GM12878 (cell line): ENCODE measurements around the gene BEND7. TPM values are rescaled to one million over a fixed set of nuclear protein-coding genes. Genes with fewer than 3 reads are reported as not detected.

Experiments
- ATAC-seq: fragments of 200-7000 bp; cut with Tn5 transposase; 3 replicates; pipeline ENCODE4 v1.9.1; 2020; ENCODE audit warnings: mild to moderate bottlenecking, moderate library complexity
- BruUV-seq: library from RNA; stranded (reverse); fragments of 400-500 nt; replicated peaks from 2 replicates; lab custom pipeline; 2021; lab: Mats Ljungman, UMichigan
- CTCF ChIA-PET: fragments of 300-600 bp; sonication (Branson Sonifier 250); formaldehyde crosslinking; extraction: SDS; loops from one replicate; lab custom pipeline; 2021; ENCODE audit warnings: inconsistent platforms; lab: Yijun Ruan, JAX
- POLR2A ChIA-PET: fragments of 350-600 bp; formaldehyde crosslinking; extraction: SDS; loops from one replicate; lab custom pipeline; 2021; ENCODE audit warnings: inconsistent platforms; lab: Charles Lee
- RAD21 ChIA-PET: fragments of 300-600 bp; sonication (Branson Sonifier 250); formaldehyde crosslinking; loops from one replicate; lab custom pipeline; 2023; ENCODE audit warnings: antibody characterized with exemption; ENCODE audit not compliant: unreplicated experiment; lab: Charles Lee
- SMC1A ChIA-PET: fragments of 300-600 bp; sonication (Branson Sonifier 250); formaldehyde crosslinking; loops from one replicate; lab custom pipeline; 2023; ENCODE audit not compliant: unreplicated experiment, uncharacterized antibody; lab: Charles Lee
- DNase-seq: peaks from one replicate; pipeline ENCODE4 v3.0.0-alpha.2; 2011; ENCODE audit warnings: low read depth, low spot score
- FAIRE-seq: peaks from 3 replicates; lab custom pipeline; 2011; peaks lifted over from hg19 to GRCh38; lab: Jason Lieb, UNC
- H2AFZ ChIP-seq: 2 replicates; pipeline ENCODE4 v1.6.0; 2011; ENCODE audit warnings: low read depth, low read length, control low read depth; ENCODE audit not compliant: control insufficient read depth
- H3K27ac ChIP-seq: 2 replicates; pipeline ENCODE4 v1.5.1; 2011; ENCODE audit warnings: control low read depth; ENCODE audit not compliant: control insufficient read depth, insufficient read depth
- H3K27me3 ChIP-seq, 2 experiments: replicated peaks in 1 of 2; 2 replicates each; pipeline versions ENCODE4 v1.6.0 to v1.6.1; 2011; ENCODE audit warnings: low read length in 1 of 2; ENCODE audit not compliant: control insufficient read depth in 2 of 2, insufficient read depth in 2 of 2
- H3K36me3 ChIP-seq, 2 experiments: 2 replicates each; pipeline ENCODE4 v1.5.1; 2011; ENCODE audit warnings: low read length in 1 of 2; ENCODE audit not compliant: control insufficient read depth in 2 of 2, insufficient read depth in 2 of 2
- H3K4me1 ChIP-seq: 2 replicates; pipeline ENCODE4 v1.6.1; 2011; ENCODE audit warnings: mild to moderate bottlenecking, low read length, moderate library complexity, mixed read lengths; ENCODE audit not compliant: control insufficient read depth, insufficient read depth
- H3K4me2 ChIP-seq: 2 replicates; pipeline ENCODE4 v1.6.0; 2011; ENCODE audit warnings: control low read depth; ENCODE audit not compliant: control insufficient read depth, insufficient read depth
- H3K4me3 ChIP-seq: fragments of 200-600 bp; sonication (generic); 2 replicates; pipeline ENCODE4 v1.5.1; 2016
- H3K79me2 ChIP-seq: 2 replicates; pipeline ENCODE4 v1.6.0; 2011; ENCODE audit warnings: low read length; ENCODE audit not compliant: control insufficient read depth, insufficient read depth
- H3K9ac ChIP-seq: 2 replicates; pipeline ENCODE4 v1.8.0; 2011; ENCODE audit warnings: low read length, control low read depth, mixed read lengths; ENCODE audit not compliant: control insufficient read depth, insufficient read depth
- H3K9me3 ChIP-seq: replicated peaks from 3 replicates; pipeline ENCODE4 v1.5.1; 2011; ENCODE audit warnings: mild to moderate bottlenecking, low read length; ENCODE audit not compliant: control insufficient read depth, insufficient read depth
- H4K20me1 ChIP-seq: 2 replicates; pipeline ENCODE4 v1.6.0; 2011; ENCODE audit not compliant: control insufficient read depth, insufficient read depth
- CHD4 ChIP-seq: fragments of 200-600 bp; sonication (generic); IDR thresholded peaks from 2 replicates; pipeline ENCODE4 v1.6.1; 2016; ENCODE audit warnings: mild to moderate bottlenecking
- MEF2B ChIP-seq: fragments of 450-650 bp; IDR thresholded peaks from 2 replicates; pipeline ENCODE4 v1.6.1; 2018; ENCODE audit warnings: mild to moderate bottlenecking, moderate library complexity; ENCODE audit not compliant: partially characterized antibody, poor library complexity, severe bottlenecking
- RAD21 ChIP-seq: IDR thresholded peaks from 2 replicates; pipeline ENCODE4 v1.6.1; 2011; ENCODE audit warnings: mild to moderate bottlenecking, low read depth, low read length, moderate library complexity; ENCODE audit not compliant: insufficient read depth
- RCOR1 ChIP-seq: conservative IDR thresholded peaks from 2 replicates; pipeline ENCODE4 v1.6.1; 2012; ENCODE audit warnings: low read depth, low read length, improper control_type of control experiment
- WGBS: methylation state at CpG from one replicate; pipeline ENCODE4 v1.1.6; 2016; ENCODE audit warnings: low lambda C conversion rate; ENCODE audit not compliant: insufficient replicate concordance, insufficient coverage; ENCODE audit errors: missing lambda C conversion rate; 5-methylcytosine and 5-hydroxymethylcytosine counted together
- in situ Hi-C: fragments of 300-500 bp; cut with MboI; formaldehyde crosslinking; loops from 9 replicates; pipeline ENCODE4 v1.14.3; 2018; ENCODE audit warnings: mixed read lengths
- intact Hi-C: fragments of 100-400 bp; cut with micrococcal nuclease; formaldehyde crosslinking; loops from one replicate; pipeline ENCODE4 v1.14.2; 2022; ENCODE audit not compliant: unreplicated experiment
- polyA plus RNA-seq, 11 experiments: library from polyadenylated mRNA; depleted of rRNA in 4 of 11; unstranded in 6 of 11; stranded (reverse) in 5 of 11; fragments of >200 nt; fragmentation: Nextera tagmentation in 4 of 11; fragmentation: Illumina TruSeq in 1 of 11; extraction: Ambion mirVana in 4 of 11; extraction: Trizol in 1 of 11; gene quantifications; 1 replicate in 1 of 11; 2 replicates in 10 of 11; pipeline versions ENCODE4 v1.2.1 to v1.2.3, GENCODE V29; 2011 to 2016; ENCODE audit warnings: inconsistent platforms in 2 of 11, missing spikeins in 2 of 11, low read depth in 1 of 11
- total RNA-seq, 4 experiments: library from RNA; depleted of rRNA in 3 of 4; stranded (reverse); fragments of >200 nt in 3 of 4; fragmentation: Illumina TruSeq in 1 of 4; extraction: Trizol in 1 of 4; gene quantifications; 2 replicates each; pipeline versions ENCODE4 v1.2.1 to v1.2.3, GENCODE V29; 2013 to 2021
- TF ChIP-seq, protein P1 (sequence below): IDR thresholded peaks from 2 replicates; pipeline ENCODE4 v1.6.1; 2011; ENCODE audit warnings: borderline replicate concordance, low read depth, mild to moderate bottlenecking, moderate library complexity, mixed read lengths, low read length; ENCODE audit not compliant: insufficient read depth; ENCODE audit errors: extremely low read length
- TF ChIP-seq, protein P2 (sequence below): fragments of 450-650 bp; IDR thresholded peaks from 2 replicates; pipeline ENCODE4 v1.6.1; 2018; ENCODE audit warnings: mild to moderate bottlenecking, low read depth, moderate library complexity; ENCODE audit not compliant: partially characterized antibody
- TF ChIP-seq, protein P3 (sequence below): fragments of 450-650 bp; IDR thresholded peaks from 2 replicates; pipeline ENCODE4 v1.6.1; 2017; ENCODE audit warnings: mild to moderate bottlenecking, moderate library complexity
- TF ChIP-seq, protein P4 (sequence below): fragments of 450-650 bp; IDR thresholded peaks from 2 replicates; pipeline ENCODE4 v1.6.1; 2017; ENCODE audit warnings: low read depth, mild to moderate bottlenecking, moderate library complexity

BEND7 gene
- total and polyA plus RNA-seq, 10 of the 15 experiments (the other 5 are each of a cell fraction or from before 2014, with no cell fraction given): not detected

DNA sequence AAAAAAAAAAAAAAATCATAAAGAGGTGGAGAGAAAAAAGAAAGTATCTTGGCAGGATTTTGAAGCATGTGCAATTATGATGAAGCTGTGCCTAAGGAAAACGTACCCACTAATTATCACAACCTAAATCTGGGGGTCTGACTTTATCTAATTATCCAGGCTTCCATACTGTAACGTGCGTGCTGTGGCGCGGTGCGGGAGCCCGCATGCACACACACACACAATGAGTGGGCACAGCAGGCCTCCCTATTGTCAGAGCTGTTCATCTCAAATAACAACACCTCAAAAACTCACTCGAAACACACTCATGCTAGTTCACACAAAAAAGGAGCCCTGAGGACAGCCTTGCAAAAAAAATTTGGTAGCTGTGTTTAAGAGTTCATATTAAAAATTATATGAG lies 31.9 kb downstream of the BEND7 start (continued):
- no peak for TF ChIP-seq RAD21
- TF ChIP-seq RCOR1: no peak
- TF ChIP-seq, all 136 proteins: peak for 0

DNA sequence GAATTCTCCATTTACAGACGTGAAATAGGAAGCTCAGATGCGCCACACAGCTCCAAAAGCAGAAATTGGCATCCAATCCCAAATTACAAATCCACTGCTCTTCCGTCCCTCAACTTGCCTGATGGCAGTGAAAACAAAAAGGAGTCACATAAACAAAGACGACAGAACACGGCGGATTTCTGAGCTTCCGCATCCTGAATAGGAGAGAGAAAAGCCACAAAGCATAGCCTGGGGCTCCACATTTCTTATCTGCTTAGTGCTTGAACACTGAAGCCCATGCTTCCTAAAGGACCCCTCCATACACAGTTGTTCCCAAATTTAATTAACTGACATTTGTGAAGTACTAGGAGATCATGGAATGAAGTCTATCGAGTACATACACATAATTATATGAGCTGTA lies 32.6 kb downstream of the BEND7 start:
- ATAC-seq (no peak), DNase-seq (no peak), FAIRE-seq (no peak)
- no peaks in the 10 kb centered on the region for H3K9me3 ChIP-seq
- no TSS peak for BruUV-seq
- in situ Hi-C loops: no loop called here
- SMC1A ChIA-PET: interaction anchor here (0.6 kb wide), 1 partner anchor 13 kb away, joined by 4 read pairs; no protein-coding TSS in a partner anchor
- TF ChIP-seq CHD4 (no peak), MEF2B (no peak)
- TF ChIP-seq, protein P1, sequence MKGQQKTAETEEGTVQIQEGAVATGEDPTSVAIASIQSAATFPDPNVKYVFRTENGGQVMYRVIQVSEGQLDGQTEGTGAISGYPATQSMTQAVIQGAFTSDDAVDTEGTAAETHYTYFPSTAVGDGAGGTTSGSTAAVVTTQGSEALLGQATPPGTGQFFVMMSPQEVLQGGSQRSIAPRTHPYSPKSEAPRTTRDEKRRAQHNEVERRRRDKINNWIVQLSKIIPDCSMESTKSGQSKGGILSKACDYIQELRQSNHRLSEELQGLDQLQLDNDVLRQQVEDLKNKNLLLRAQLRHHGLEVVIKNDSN: no peak
- TF ChIP-seq, protein P2, sequence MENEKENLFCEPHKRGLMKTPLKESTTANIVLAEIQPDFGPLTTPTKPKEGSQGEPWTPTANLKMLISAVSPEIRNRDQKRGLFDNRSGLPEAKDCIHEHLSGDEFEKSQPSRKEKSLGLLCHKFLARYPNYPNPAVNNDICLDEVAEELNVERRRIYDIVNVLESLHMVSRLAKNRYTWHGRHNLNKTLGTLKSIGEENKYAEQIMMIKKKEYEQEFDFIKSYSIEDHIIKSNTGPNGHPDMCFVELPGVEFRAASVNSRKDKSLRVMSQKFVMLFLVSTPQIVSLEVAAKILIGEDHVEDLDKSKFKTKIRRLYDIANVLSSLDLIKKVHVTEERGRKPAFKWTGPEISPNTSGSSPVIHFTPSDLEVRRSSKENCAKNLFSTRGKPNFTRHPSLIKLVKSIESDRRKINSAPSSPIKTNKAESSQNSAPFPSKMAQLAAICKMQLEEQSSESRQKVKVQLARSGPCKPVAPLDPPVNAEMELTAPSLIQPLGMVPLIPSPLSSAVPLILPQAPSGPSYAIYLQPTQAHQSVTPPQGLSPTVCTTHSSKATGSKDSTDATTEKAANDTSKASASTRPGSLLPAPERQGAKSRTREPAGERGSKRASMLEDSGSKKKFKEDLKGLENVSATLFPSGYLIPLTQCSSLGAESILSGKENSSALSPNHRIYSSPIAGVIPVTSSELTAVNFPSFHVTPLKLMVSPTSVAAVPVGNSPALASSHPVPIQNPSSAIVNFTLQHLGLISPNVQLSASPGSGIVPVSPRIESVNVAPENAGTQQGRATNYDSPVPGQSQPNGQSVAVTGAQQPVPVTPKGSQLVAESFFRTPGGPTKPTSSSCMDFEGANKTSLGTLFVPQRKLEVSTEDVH: no peak
- TF ChIP-seq, protein P3, sequence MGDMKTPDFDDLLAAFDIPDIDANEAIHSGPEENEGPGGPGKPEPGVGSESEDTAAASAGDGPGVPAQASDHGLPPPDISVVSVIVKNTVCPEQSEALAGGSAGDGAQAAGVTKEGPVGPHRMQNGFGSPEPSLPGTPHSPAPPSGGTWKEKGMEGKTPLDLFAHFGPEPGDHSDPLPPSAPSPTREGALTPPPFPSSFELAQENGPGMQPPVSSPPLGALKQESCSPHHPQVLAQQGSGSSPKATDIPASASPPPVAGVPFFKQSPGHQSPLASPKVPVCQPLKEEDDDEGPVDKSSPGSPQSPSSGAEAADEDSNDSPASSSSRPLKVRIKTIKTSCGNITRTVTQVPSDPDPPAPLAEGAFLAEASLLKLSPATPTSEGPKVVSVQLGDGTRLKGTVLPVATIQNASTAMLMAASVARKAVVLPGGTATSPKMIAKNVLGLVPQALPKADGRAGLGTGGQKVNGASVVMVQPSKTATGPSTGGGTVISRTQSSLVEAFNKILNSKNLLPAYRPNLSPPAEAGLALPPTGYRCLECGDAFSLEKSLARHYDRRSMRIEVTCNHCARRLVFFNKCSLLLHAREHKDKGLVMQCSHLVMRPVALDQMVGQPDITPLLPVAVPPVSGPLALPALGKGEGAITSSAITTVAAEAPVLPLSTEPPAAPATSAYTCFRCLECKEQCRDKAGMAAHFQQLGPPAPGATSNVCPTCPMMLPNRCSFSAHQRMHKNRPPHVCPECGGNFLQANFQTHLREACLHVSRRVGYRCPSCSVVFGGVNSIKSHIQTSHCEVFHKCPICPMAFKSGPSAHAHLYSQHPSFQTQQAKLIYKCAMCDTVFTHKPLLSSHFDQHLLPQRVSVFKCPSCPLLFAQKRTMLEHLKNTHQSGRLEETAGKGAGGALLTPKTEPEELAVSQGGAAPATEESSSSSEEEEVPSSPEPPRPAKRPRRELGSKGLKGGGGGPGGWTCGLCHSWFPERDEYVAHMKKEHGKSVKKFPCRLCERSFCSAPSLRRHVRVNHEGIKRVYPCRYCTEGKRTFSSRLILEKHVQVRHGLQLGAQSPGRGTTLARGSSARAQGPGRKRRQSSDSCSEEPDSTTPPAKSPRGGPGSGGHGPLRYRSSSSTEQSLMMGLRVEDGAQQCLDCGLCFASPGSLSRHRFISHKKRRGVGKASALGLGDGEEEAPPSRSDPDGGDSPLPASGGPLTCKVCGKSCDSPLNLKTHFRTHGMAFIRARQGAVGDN: no peak
- TF ChIP-seq, protein P4, sequence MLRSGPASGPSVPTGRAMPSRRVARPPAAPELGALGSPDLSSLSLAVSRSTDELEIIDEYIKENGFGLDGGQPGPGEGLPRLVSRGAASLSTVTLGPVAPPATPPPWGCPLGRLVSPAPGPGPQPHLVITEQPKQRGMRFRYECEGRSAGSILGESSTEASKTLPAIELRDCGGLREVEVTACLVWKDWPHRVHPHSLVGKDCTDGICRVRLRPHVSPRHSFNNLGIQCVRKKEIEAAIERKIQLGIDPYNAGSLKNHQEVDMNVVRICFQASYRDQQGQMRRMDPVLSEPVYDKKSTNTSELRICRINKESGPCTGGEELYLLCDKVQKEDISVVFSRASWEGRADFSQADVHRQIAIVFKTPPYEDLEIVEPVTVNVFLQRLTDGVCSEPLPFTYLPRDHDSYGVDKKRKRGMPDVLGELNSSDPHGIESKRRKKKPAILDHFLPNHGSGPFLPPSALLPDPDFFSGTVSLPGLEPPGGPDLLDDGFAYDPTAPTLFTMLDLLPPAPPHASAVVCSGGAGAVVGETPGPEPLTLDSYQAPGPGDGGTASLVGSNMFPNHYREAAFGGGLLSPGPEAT: no peak
- no peak overlapping the region for H3K4me3 ChIP-seq
- WGBS: 38% methylated on average over 8 of the region's 8 CpGs
- no peaks in the 10 kb centered on the region for H4K20me1 ChIP-seq
- CTCF ChIA-PET: interaction anchor here (0.8 to 1.8 kb wide), 5 partner anchors 15 to 124 kb away, joined by 3 to 4 read pairs (median 3); no protein-coding TSS in a partner anchor
- H3K27me3 ChIP-seq: peaks cover 2 to 5% of the 10 kb centered on the region in 2 experiments; a peak in 2 of 4 replicates
- no peak overlapping the region for H3K27ac ChIP-seq
- no peaks in the 10 kb centered on the region for H3K36me3 ChIP-seq
- POLR2A ChIA-PET: no interaction called here
- H3K9ac ChIP-seq: no peak overlapping the region
- H2AFZ ChIP-seq: no peak overlapping the region
- RAD21 ChIA-PET: no interaction called here
- H3K79me2 ChIP-seq: no peaks in the 10 kb centered on the region
- no peaks in the 10 kb centered on the region for H3K4me1 ChIP-seq
- intact Hi-C loops: no loop called here
- H3K4me2 ChIP-seq: no peak overlapping the region
